ENCODE measurements around the gene M6PR.

The M6PR gene

DNA sequence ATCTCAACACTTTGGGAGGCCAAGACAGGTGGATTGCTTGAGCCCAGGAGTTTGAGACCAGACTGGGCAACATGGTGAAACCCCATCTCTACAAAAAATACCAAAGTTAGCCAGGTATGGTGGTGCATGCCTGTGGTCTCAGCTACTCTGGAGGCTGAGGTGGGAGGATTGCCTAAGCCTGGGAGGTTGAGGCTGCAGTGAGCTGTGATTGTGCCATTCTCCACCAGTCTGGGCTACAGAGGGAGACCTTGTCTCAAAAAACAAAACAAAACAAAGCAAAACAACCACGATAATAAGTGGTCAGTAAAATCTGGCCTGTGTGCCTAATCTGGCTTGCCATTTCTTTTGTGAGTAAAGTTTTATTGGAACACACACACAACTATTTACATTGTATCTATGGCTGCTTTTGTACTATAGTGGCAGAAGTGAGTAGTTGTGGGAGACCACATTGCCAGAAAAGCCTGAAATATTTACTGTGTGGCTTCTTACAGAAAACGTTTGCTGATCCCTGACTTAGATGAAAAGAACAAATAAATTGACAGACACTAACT lies 20.5 kb upstream of the M6PR start:
- H3K4me3 ChIP-seq (ENCODE audit: control insufficient read depth, low read depth, low read length) = no peak overlapping the region
- TF ChIP-seq, protein P1, sequence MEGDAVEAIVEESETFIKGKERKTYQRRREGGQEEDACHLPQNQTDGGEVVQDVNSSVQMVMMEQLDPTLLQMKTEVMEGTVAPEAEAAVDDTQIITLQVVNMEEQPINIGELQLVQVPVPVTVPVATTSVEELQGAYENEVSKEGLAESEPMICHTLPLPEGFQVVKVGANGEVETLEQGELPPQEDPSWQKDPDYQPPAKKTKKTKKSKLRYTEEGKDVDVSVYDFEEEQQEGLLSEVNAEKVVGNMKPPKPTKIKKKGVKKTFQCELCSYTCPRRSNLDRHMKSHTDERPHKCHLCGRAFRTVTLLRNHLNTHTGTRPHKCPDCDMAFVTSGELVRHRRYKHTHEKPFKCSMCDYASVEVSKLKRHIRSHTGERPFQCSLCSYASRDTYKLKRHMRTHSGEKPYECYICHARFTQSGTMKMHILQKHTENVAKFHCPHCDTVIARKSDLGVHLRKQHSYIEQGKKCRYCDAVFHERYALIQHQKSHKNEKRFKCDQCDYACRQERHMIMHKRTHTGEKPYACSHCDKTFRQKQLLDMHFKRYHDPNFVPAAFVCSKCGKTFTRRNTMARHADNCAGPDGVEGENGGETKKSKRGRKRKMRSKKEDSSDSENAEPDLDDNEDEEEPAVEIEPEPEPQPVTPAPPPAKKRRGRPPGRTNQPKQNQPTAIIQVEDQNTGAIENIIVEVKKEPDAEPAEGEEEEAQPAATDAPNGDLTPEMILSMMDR (IDR thresholded peaks at IDR 0.05; ENCODE audit: control insufficient read depth, insufficient read depth, low read depth, low read length, missing control alignments) = no peak
- DNase-seq (ENCODE audit: low read depth) = no peak

DNA sequence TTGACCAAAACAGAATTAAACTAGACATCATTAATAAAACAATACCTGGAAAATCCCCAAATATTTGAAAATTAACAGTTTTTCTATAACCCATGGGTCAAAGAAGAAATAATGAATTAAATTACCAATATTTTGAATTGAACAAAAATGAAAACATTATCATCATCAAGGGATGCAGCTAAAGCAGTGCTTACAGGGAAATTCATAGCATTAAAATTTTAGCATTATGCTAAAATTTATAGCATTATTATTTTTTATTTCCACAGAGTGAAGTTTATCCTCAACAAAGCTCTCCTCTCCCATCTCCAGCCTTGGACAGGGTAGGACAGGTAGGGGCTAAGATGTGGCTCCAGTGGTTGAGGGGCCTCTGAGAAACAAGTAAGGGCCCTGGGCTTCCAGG lies 19.3 kb upstream of the M6PR start:
- H3K4me3 ChIP-seq (ENCODE audit: control insufficient read depth, low read depth, low read length) = no peak overlapping the region
- DNase-seq (ENCODE audit: low read depth) = no peak
- TF ChIP-seq, protein P1 (IDR thresholded peaks at IDR 0.05; ENCODE audit: control insufficient read depth, insufficient read depth, low read depth, low read length, missing control alignments) = no peak

DNA sequence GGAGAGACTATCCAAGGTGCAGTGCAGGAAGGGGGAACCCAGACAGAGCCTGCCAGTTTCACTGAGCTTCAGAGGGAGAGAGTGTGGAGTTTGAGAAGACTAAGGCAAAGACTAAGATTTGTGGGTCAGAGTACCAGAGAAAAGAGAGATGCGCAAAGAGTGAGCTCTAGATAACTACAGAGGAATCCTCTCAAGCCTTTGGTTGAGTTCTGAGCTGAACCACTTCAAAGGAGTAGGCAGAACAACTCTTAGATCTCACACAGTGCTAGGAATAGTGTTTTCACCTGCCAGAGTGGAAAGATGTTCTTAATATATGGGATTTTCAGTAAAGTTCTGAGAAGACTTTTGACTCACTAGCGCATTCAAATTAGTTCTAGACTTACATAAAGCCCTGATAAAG lies 10.7 kb upstream of the M6PR start:
- TF ChIP-seq, protein P1 (IDR thresholded peaks at IDR 0.05; ENCODE audit: control insufficient read depth, insufficient read depth, low read depth, low read length, missing control alignments) = no peak
- no peak overlapping the region for H3K4me3 ChIP-seq (ENCODE audit: control insufficient read depth, low read depth, low read length)
- no peak for DNase-seq (ENCODE audit: low read depth)

DNA sequence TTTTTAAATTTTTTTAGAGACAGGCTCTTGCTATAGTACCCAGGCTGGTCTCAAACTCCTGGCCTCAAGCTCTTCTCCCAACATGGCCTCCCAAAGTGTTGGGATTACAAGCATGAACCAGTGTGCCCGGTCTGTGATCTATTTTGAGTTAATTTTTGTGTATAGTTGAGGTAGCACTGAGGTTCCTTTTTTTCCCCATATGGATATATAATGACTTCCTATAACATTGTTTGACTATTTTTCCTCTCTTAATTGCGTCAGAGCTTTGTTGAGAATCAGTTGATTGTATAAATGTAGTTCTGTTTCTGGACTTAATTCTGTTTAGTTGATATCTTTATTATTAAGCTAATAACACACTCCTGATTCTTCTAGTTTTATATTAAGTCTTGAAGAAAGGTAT lies 8.6 kb upstream of the M6PR start:
- H3K4me3 ChIP-seq (ENCODE audit: control insufficient read depth, low read depth, low read length) = no peak overlapping the region
- TF ChIP-seq, protein P1 (IDR thresholded peaks at IDR 0.05; ENCODE audit: control insufficient read depth, insufficient read depth, low read depth, low read length, missing control alignments) = no peak

DNA sequence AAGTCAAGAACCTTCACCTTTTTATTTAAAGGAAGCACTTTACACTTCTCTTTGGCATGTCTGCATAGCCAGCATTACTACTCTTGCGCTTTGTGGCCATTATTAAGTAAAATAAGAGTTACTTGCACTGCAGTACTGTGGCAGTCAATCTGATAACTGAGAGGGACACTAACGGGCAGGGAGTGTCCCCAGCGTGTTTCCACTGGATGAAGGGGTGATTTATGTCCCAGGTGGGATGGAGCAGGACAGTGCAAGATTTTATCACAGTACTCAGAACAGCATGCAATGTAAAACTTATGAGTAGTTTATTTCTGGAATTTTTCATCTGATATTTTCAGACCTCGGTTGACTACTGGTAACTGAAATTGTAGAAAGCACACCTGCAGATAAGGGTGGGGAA lies 8.1 kb upstream of the M6PR start:
- DNase-seq (ENCODE audit: low read depth) = no peak
- TF ChIP-seq, protein P1 (IDR thresholded peaks at IDR 0.05; ENCODE audit: control insufficient read depth, insufficient read depth, low read depth, low read length, missing control alignments) = no peak
- no peak overlapping the region for H3K4me3 ChIP-seq (ENCODE audit: control insufficient read depth, low read depth, low read length)

More for the DNA sequence above, 8.6 kb upstream of the M6PR start:
- DNase-seq (ENCODE audit: low read depth) = no peak

DNA sequence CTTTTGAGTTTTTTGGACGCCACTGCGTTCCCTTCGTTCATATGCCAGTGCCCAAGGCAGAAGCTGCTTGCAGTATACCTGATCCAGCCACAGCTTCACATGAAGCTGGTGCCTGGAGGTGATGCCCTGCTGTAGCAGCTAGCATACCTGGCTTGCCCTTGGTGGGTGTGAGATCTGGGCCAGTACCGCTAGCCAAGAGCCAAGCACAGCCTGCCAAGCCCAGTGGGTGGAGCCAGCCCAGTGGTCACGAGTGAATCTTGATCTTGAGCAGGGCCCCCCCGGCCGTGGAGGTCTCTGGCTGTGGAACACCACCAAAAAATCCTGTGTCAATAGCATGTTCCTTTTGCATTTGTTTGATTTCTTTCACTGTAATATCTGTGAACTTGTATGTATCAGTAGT lies 7.3 kb upstream of the M6PR start:
- TF ChIP-seq, protein P1 (IDR thresholded peaks at IDR 0.05; ENCODE audit: control insufficient read depth, insufficient read depth, low read depth, low read length, missing control alignments) = no peak
- no peak for DNase-seq (ENCODE audit: low read depth)
- H3K4me3 ChIP-seq (ENCODE audit: control insufficient read depth, low read depth, low read length) = no peak overlapping the region

DNA sequence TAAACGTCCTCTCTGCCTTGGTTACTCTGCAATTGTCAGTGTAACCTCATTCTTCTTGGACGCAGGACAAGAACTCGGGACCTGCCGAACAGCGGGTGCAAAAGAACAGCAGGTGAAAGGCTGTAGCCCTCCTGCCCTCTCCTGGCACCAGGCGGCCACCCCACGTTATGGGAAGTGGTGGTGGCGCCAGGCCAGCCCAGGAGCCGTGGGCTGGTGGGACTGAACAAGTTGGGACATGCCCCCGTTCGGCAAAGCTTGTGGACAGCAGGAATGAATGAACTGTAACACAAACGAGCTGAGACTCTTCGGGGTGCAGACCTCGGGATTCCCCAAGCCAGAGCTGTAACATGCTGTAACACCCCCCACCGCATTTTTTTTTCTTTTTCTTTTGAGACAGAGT lies 6.6 kb upstream of the M6PR start:
- no peak for DNase-seq (ENCODE audit: low read depth)

More for the DNA sequence above, 6.6 kb upstream of the M6PR start:
- TF ChIP-seq, protein P1 (IDR thresholded peaks at IDR 0.05; ENCODE audit: control insufficient read depth, insufficient read depth, low read depth, low read length, missing control alignments) = no peak
- H3K4me3 ChIP-seq (ENCODE audit: control insufficient read depth, low read depth, low read length) = no peak overlapping the region
